Neural cell (in vitro differentiated cells): Measurements from ENCODE around the gene RBM6. TPM values are rescaled to one million over a fixed set of nuclear protein-coding genes. Genes with fewer than 3 reads are reported as not detected.
"Not testable (repeated sequence)": the region's sequence is repeated elsewhere in the genome, so short reads cannot be mapped to it uniquely, and the experiment has no call there.

Experiments
- H2AFZ ChIP-seq: fragments of 200-600, 300-800 bp; sonication (generic), shearing (Covaris generic); 2 replicates; pipeline ENCODE4 v1.6.0; 2014; ENCODE audit warnings: low read depth, mild to moderate bottlenecking, antibody characterized with exemption, low read length, moderate library complexity
- H3F3A ChIP-seq: fragments of 200-600 bp; shearing (Covaris generic); 2 replicates; pipeline ENCODE4 v1.6.1; 2016; ENCODE audit warnings: mild to moderate bottlenecking, moderate library complexity, mixed read lengths, antibody characterized with exemption, low read length; ENCODE audit not compliant: insufficient read depth, poor library complexity, severe bottlenecking
- H3K27ac ChIP-seq: fragments of 200-600, 300-800 bp; sonication (generic), shearing (Covaris generic); 2 replicates; pipeline ENCODE4 v1.5.1; 2014; ENCODE audit warnings: mild to moderate bottlenecking, low read length, moderate library complexity
- H3K27me3 ChIP-seq: fragments of 300-800, 200-600 bp; sonication (generic), shearing (Covaris generic); 2 replicates; pipeline ENCODE4 v1.6.0; 2014; ENCODE audit warnings: mild to moderate bottlenecking, low read depth, low read length, moderate library complexity; ENCODE audit not compliant: insufficient read depth
- H3K36me3 ChIP-seq: fragments of 300-800, 200-600 bp; sonication (generic), shearing (Covaris generic); 2 replicates; pipeline ENCODE4 v1.5.1; 2014; ENCODE audit warnings: mild to moderate bottlenecking, antibody characterized with exemption, low read length, moderate library complexity; ENCODE audit not compliant: insufficient read depth
- H3K4me2 ChIP-seq: fragments of 300-800, 200-600 bp; sonication (generic), shearing (Covaris generic); 2 replicates; pipeline ENCODE4 v1.6.0; 2014; ENCODE audit warnings: mild to moderate bottlenecking, low read length
- H3K4me3 ChIP-seq: fragments of 300-800, 200-600 bp; sonication (generic), shearing (Covaris generic); 2 replicates; pipeline ENCODE4 v1.5.1; 2014; ENCODE audit warnings: mild to moderate bottlenecking, low read length, moderate library complexity
- H3K79me2 ChIP-seq: fragments of 200-600 bp; shearing (Covaris generic); replicated peaks from 2 replicates; pipeline ENCODE4 v1.6.0; 2014; ENCODE audit warnings: mild to moderate bottlenecking, low read length, moderate library complexity; ENCODE audit not compliant: insufficient read depth
- H3K9ac ChIP-seq: fragments of 300-800, 200-600 bp; sonication (generic), shearing (Covaris generic); 2 replicates; pipeline ENCODE4 v1.6.1; 2016; ENCODE audit warnings: mild to moderate bottlenecking, low read length, mixed read lengths
- H3K9me2 ChIP-seq: fragments of 200-600 bp; shearing (Covaris generic); 2 replicates; pipeline ENCODE4 v1.6.1; 2016; ENCODE audit warnings: mild to moderate bottlenecking, low read length, mixed read lengths; ENCODE audit not compliant: insufficient read depth
- H3K9me3 ChIP-seq: fragments of 200-600, 300-800 bp; sonication (generic), shearing (Covaris generic); 2 replicates; pipeline ENCODE4 v1.6.1; 2016; ENCODE audit warnings: mild to moderate bottlenecking, mixed run types, low read length, moderate library complexity, mixed read lengths
- H4K20me1 ChIP-seq: fragments of 200-600 bp; shearing (Covaris generic); 2 replicates; pipeline ENCODE4 v1.6.1; 2016; ENCODE audit warnings: mild to moderate bottlenecking, mixed run types; ENCODE audit not compliant: insufficient read depth
- EP300 ChIP-seq: fragments of 450-650 bp; conservative IDR thresholded peaks from 2 replicates; pipeline ENCODE4 v1.6.1; 2014; ENCODE audit warnings: antibody characterized with exemption, mild to moderate bottlenecking, moderate library complexity; ENCODE audit not compliant: poor library complexity, severe bottlenecking
- EZH2 ChIP-seq: fragments of 200-600, 300-800 bp; shearing (Covaris generic), sonication (generic); IDR thresholded peaks from 2 replicates; pipeline ENCODE4 v1.6.1; 2014; ENCODE audit warnings: antibody characterized with exemption, low read length, borderline replicate concordance, mild to moderate bottlenecking; ENCODE audit not compliant: insufficient read depth, poor library complexity, severe bottlenecking
- MXI1 ChIP-seq: fragments of 450-650 bp; conservative IDR thresholded peaks from 2 replicates; pipeline ENCODE4 v1.6.1; 2014; ENCODE audit warnings: antibody characterized with exemption, mild to moderate bottlenecking; ENCODE audit not compliant: poor library complexity, severe bottlenecking
- POLR2AphosphoS5 ChIP-seq: IDR thresholded peaks from 2 replicates; pipeline ENCODE4 v1.6.1; 2012
- RAD21 ChIP-seq: fragments of 450-650 bp; conservative IDR thresholded peaks from 2 replicates; pipeline ENCODE4 v1.6.1; 2014; ENCODE audit warnings: antibody characterized with exemption, mild to moderate bottlenecking, moderate library complexity
- REST ChIP-seq: IDR thresholded peaks from 2 replicates; pipeline ENCODE4 v1.6.1; 2012; ENCODE audit warnings: borderline replicate concordance
- SMC3 ChIP-seq: fragments of 450-650 bp; conservative IDR thresholded peaks from 2 replicates; pipeline ENCODE4 v1.6.1; 2014; ENCODE audit warnings: antibody characterized with exemption, mild to moderate bottlenecking, moderate library complexity; ENCODE audit not compliant: poor library complexity
- TAF1 ChIP-seq: IDR thresholded peaks from 2 replicates; pipeline ENCODE4 v1.6.1; 2012; ENCODE audit warnings: low read depth
- polyA plus RNA-seq: library from polyadenylated mRNA; depleted of rRNA; stranded (reverse); fragments of >200 nt; gene quantifications from 2 replicates; pipeline ENCODE4 v1.2.3, GENCODE V29; 2014
- TF ChIP-seq, protein P1 (sequence below): fragments of 450-650 bp; IDR thresholded peaks from 2 replicates; pipeline ENCODE4 v1.5.1; 2014; ENCODE audit warnings: antibody characterized with exemption, mild to moderate bottlenecking, moderate library complexity; ENCODE audit not compliant: poor library complexity, severe bottlenecking

The RBM6 gene
- polyA plus RNA-seq, 1 donor from 2014 or later: 177 TPM

DNA sequence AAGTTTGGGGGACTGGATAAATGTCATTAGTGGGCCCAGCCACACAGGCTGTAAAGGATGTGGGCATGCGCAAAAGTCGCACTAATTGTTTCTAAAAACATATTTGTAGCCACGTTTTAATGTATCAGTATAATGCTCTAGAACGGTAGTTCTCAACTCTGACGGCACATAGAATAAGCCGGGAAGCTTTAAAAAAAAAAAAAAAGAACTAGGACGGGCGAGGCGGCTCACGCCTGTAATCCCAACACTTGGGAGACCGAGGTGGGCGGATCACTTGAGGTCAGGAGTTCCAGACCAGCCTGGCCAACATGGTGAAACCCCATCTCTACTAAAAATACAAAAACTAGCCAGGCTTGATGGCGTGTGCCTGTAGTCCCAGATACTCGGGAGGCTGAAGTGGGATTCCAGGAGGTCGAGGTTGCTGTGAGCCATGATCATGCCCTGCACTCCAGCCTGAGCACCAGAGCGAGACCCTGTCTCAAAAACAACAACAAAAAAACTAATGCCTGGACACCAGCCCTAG lies 9.7 kb upstream of the RBM6 start:
- peak overlapping the region; percentile 99 for H3K4me3 ChIP-seq
- no peaks in the 10 kb centered on the region for H3K27me3 ChIP-seq
- TF ChIP-seq RAD21 (no peak), MXI1 (no peak), TAF1 (no peak), EZH2 (no peak), EP300 (no peak), POLR2AphosphoS5 (no peak), SMC3 (no peak), REST (no peak)
- TF ChIP-seq, protein P1, sequence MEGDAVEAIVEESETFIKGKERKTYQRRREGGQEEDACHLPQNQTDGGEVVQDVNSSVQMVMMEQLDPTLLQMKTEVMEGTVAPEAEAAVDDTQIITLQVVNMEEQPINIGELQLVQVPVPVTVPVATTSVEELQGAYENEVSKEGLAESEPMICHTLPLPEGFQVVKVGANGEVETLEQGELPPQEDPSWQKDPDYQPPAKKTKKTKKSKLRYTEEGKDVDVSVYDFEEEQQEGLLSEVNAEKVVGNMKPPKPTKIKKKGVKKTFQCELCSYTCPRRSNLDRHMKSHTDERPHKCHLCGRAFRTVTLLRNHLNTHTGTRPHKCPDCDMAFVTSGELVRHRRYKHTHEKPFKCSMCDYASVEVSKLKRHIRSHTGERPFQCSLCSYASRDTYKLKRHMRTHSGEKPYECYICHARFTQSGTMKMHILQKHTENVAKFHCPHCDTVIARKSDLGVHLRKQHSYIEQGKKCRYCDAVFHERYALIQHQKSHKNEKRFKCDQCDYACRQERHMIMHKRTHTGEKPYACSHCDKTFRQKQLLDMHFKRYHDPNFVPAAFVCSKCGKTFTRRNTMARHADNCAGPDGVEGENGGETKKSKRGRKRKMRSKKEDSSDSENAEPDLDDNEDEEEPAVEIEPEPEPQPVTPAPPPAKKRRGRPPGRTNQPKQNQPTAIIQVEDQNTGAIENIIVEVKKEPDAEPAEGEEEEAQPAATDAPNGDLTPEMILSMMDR: no peak
- H3K9me3 ChIP-seq: no peaks in the 10 kb centered on the region
- peak overlapping the region; percentile 88 for H3K27ac ChIP-seq
- H2AFZ ChIP-seq: peak overlapping the region; percentile 98
- H3K36me3 ChIP-seq: no peaks in the 10 kb centered on the region
- peak overlapping the region; percentile 92 for H3K9ac ChIP-seq
- peak overlapping the region; percentile 60 for H3K4me2 ChIP-seq
- no peaks in the 10 kb centered on the region for H3F3A ChIP-seq
- no peaks in the 10 kb centered on the region for H3K79me2 ChIP-seq
- H4K20me1 ChIP-seq: no peaks in the 10 kb centered on the region
- no peaks in the 10 kb centered on the region for H3K9me2 ChIP-seq

GRCh38 chr3:49930922-49931321 lies 9.0 kb upstream of the RBM6 start:
- TF ChIP-seq TAF1: no peak
- no peak for TF ChIP-seq EP300
- TF ChIP-seq, protein P1: no peak
- no peak for TF ChIP-seq MXI1
- no peak for TF ChIP-seq EZH2
- TF ChIP-seq POLR2AphosphoS5: no peak
- TF ChIP-seq SMC3: no peak
- Histone ChIP-seq H2AFZ (no peak overlapping the region), H3K36me3 (no peaks in the 10 kb centered on the region), H3K27ac (no peak overlapping the region), H3K9me3 (no peaks in the 10 kb centered on the region), H3K4me3 (no peak overlapping the region), H3F3A (no peaks in the 10 kb centered on the region), H3K4me2 (no peak overlapping the region), H3K27me3 (no peaks in the 10 kb centered on the region), H3K79me2 (no peaks in the 10 kb centered on the region), H3K9ac (no peak overlapping the region), H3K9me2 (no peaks in the 10 kb centered on the region), H4K20me1 (no peaks in the 10 kb centered on the region)

DNA sequence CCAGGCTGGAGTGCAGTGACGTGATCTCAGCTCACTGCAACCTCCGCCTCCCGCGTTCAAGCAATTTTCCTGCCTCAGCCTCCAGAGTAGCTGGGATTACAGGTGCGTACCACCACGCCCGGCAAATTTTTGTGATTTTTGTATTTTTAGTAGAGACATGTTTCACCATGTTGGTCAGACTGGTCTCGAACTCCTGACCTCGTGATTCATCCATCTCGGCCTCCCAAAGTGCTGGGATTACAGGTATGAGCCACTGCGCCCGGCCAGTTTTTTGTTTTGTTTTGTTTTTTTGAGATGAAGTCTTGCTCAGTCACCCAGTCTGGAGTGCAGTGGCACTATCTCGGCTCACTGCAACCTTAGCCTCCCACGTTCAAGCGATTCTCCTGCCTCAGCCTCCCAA lies 7.7 kb upstream of the RBM6 start:
- not testable (repeated sequence) for H3K4me2 ChIP-seq, H3F3A ChIP-seq, H3K9me2 ChIP-seq, H2AFZ ChIP-seq, H3K9me3 ChIP-seq, H3K9ac ChIP-seq, H3K27ac ChIP-seq, H4K20me1 ChIP-seq, H3K4me3 ChIP-seq, H3K79me2 ChIP-seq, H3K27me3 ChIP-seq, H3K36me3 ChIP-seq
